ENCODE data around the gene KRTAP12-3. TPM values are rescaled to one million over a fixed set of nuclear protein-coding genes. Genes with fewer than 3 reads are reported as not detected.

KRTAP12-3 gene
- total RNA-seq, 1 donor from 2014 or later = not detected

DNA sequence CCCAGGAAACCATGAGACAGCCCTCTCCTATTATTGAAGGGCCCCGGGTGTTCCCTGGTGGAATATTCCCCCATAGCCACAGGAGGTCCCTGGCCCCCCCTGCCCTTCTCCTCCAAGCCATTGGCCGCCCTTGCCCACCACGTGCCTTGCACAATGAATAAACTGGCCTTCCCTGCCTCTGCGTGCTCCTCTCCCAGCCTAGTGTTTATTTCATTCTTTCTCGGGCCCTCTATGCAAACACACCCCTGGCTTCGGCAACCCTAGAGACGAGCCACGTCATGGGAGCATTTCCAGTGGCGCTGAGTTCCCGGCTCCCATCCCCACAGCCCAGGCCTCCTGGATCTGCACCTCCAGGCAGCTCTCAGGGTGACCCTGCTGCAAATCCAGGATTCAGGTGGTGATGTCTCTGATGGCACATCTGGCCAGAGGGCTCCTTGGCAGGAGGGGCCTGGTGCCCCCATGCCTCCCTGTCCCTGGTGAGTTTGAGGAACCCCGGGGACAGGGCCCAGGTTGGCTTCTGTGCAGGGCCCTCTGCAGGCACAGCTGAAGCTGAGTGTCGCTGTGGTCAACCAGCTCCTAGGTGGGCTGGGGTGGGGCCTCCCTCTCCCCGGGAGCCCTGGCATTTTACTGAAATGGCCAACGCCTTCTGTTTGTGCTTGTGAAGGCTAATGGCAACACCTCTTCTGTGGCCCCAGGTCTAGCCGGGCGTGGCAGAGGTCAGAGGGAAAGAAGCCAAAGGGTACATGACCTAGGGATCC lies 45.4 kb downstream of the KRTAP12-3 start:
- H3K27me3 Mint-ChIP-seq (ENCODE audit: insufficient read depth, low read depth) = peaks cover 63% of the 10 kb centered on the region
- no peak for TF ChIP-seq EZH2 (IDR thresholded peaks at IDR 0.05)
- TF ChIP-seq EZH2phosphoT487 (IDR thresholded peaks at IDR 0.05) = no peak
- TF ChIP-seq, protein P1, sequence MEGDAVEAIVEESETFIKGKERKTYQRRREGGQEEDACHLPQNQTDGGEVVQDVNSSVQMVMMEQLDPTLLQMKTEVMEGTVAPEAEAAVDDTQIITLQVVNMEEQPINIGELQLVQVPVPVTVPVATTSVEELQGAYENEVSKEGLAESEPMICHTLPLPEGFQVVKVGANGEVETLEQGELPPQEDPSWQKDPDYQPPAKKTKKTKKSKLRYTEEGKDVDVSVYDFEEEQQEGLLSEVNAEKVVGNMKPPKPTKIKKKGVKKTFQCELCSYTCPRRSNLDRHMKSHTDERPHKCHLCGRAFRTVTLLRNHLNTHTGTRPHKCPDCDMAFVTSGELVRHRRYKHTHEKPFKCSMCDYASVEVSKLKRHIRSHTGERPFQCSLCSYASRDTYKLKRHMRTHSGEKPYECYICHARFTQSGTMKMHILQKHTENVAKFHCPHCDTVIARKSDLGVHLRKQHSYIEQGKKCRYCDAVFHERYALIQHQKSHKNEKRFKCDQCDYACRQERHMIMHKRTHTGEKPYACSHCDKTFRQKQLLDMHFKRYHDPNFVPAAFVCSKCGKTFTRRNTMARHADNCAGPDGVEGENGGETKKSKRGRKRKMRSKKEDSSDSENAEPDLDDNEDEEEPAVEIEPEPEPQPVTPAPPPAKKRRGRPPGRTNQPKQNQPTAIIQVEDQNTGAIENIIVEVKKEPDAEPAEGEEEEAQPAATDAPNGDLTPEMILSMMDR (IDR thresholded peaks at IDR 0.05) = no peak
- no peak overlapping the region for H3K9ac ChIP-seq
- H4K20me1 ChIP-seq (ENCODE audit: low read depth) = peaks cover 3% of the 10 kb centered on the region
- H3F3A ChIP-seq (ENCODE audit: low read depth) = no peaks in the 10 kb centered on the region
- H3K27ac Mint-ChIP-seq = peak overlapping the region; percentile 29
- DNase-seq (ENCODE audit: low spot score) = no peak
- no peaks in the 10 kb centered on the region for H3K79me2 ChIP-seq (ENCODE audit: low read depth)
- peaks cover 39% of the 10 kb centered on the region for H3K4me1 ChIP-seq
- H3K4me3 Mint-ChIP-seq = no peak overlapping the region
- H3K4me3 ChIP-seq = no peak overlapping the region
- peaks cover 61% of the 10 kb centered on the region for H3K27me3 ChIP-seq
- no peaks in the 10 kb centered on the region for H3K9me3 ChIP-seq (ENCODE audit: low read depth)
- H3K36me3 Mint-ChIP-seq = no peaks in the 10 kb centered on the region
- H3K27ac ChIP-seq = no peak overlapping the region
- H3K4me2 ChIP-seq = no peak overlapping the region
- H3K36me3 ChIP-seq = no peaks in the 10 kb centered on the region
- no peak overlapping the region for H2AFZ ChIP-seq (replicated peaks)
- H3K4me1 Mint-ChIP-seq = peaks cover 56% of the 10 kb centered on the region
- H3K9me3 Mint-ChIP-seq = peaks cover 2% of the 10 kb centered on the region

GRCh38 chr21:44703731-44704635 lies 46.3 kb downstream of the KRTAP12-3 start:
- Histone ChIP-seq H3K79me2 (ENCODE audit: low read depth) (no peaks in the 10 kb centered on the region), H3K4me2 (no peak overlapping the region), H3K9me3 (ENCODE audit: low read depth) (no peaks in the 10 kb centered on the region), H3K27me3 (peaks cover 69% of the 10 kb centered on the region), H3K9ac (no peak overlapping the region), H2AFZ (replicated peaks) (no peak overlapping the region), H3K4me1 (peaks cover 44% of the 10 kb centered on the region), H3K27ac (no peak overlapping the region), H3K4me3 (no peak overlapping the region), H3K36me3 (no peaks in the 10 kb centered on the region), H4K20me1 (ENCODE audit: low read depth) (peaks cover 8% of the 10 kb centered on the region), H3F3A (ENCODE audit: low read depth) (peaks cover 3% of the 10 kb centered on the region)
- TF ChIP-seq EZH2 (IDR thresholded peaks at IDR 0.05) = no peak
- TF ChIP-seq, protein P1 (IDR thresholded peaks at IDR 0.05) = no peak
- no peak for TF ChIP-seq EZH2phosphoT487 (IDR thresholded peaks at IDR 0.05)
- no peak overlapping the region for H3K27ac Mint-ChIP-seq
- no peaks in the 10 kb centered on the region for H3K36me3 Mint-ChIP-seq
- H3K4me1 Mint-ChIP-seq = peaks cover 56% of the 10 kb centered on the region
- peaks cover 67% of the 10 kb centered on the region for H3K27me3 Mint-ChIP-seq (ENCODE audit: insufficient read depth, low read depth)
- H3K4me3 Mint-ChIP-seq = no peak overlapping the region
- peaks cover 2% of the 10 kb centered on the region for H3K9me3 Mint-ChIP-seq
- no peak for DNase-seq (ENCODE audit: low spot score)

DNA sequence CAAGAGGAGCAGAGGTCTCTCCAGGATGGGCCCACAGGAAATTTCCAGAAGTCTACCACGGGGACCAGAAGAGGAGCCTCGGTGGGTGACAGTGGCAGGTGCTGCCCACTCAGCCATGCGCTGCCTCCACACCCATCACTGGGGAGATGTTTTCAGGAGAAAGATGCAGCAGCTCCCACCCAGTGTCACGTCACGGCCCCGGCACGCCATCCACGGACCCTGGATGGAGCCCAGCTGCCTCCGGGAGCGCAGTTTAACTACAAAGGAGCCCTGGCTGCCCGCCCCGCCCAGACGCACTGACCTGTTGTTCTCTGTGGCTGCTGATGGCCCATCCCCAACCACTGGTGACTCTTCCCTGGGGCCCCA lies 46.9 kb downstream of the KRTAP12-3 start:
- no peak overlapping the region for H3K4me3 Mint-ChIP-seq
- no peak overlapping the region for H3K4me2 ChIP-seq
- no peaks in the 10 kb centered on the region for H3K36me3 ChIP-seq
- H3K27me3 Mint-ChIP-seq (ENCODE audit: insufficient read depth, low read depth) = peaks cover 73% of the 10 kb centered on the region
- peaks cover 57% of the 10 kb centered on the region for H3K4me1 Mint-ChIP-seq
- no peaks in the 10 kb centered on the region for H3K9me3 ChIP-seq (ENCODE audit: low read depth)
- peaks cover 3% of the 10 kb centered on the region for H3F3A ChIP-seq (ENCODE audit: low read depth)
- H4K20me1 ChIP-seq (ENCODE audit: low read depth) = peaks cover 8% of the 10 kb centered on the region
- no peak overlapping the region for H3K27ac ChIP-seq
- no peaks in the 10 kb centered on the region for H3K36me3 Mint-ChIP-seq
- TF ChIP-seq, protein P1 (IDR thresholded peaks at IDR 0.05) = no peak
- no peak for TF ChIP-seq EZH2phosphoT487 (IDR thresholded peaks at IDR 0.05)
- no peak for TF ChIP-seq EZH2 (IDR thresholded peaks at IDR 0.05)
- H3K4me1 ChIP-seq = peaks cover 50% of the 10 kb centered on the region
- H3K9me3 Mint-ChIP-seq = peaks cover 2% of the 10 kb centered on the region
- H3K27me3 ChIP-seq = peaks cover 75% of the 10 kb centered on the region
- H3K27ac Mint-ChIP-seq = no peak overlapping the region
- H3K4me3 ChIP-seq = no peak overlapping the region
- no peak overlapping the region for H2AFZ ChIP-seq (replicated peaks)
- no peak overlapping the region for H3K9ac ChIP-seq
- H3K79me2 ChIP-seq (ENCODE audit: low read depth) = no peaks in the 10 kb centered on the region
- no peak for DNase-seq (ENCODE audit: low spot score)
